Loucy (cell line): ENCODE results near the gene U2SURP.
"Not testable (repeated sequence)": the region's sequence is repeated elsewhere in the genome, so short reads cannot be mapped to it uniquely, and the experiment has no call there.

Experiments
- H2AFZ ChIP-seq: fragments of 200-600 bp; sonication (generic); 2 replicates; pipeline ENCODE4 v1.6.0; 2016; ENCODE audit warnings: antibody characterized with exemption, mild to moderate bottlenecking, low read length, moderate library complexity
- H3F3A ChIP-seq: fragments of 200-600 bp; 2 replicates; pipeline ENCODE4 v1.6.0; 2016; ENCODE audit warnings: antibody characterized with exemption, low read depth, mild to moderate bottlenecking
- H3K27me3 ChIP-seq: fragments of 200-600 bp; sonication (generic); 2 replicates; pipeline ENCODE4 v1.6.1; 2014; ENCODE audit warnings: low read length, mild to moderate bottlenecking; ENCODE audit not compliant: insufficient read depth, poor library complexity, severe bottlenecking
- H3K36me3 ChIP-seq: fragments of 200-600 bp; sonication (generic); 2 replicates; pipeline ENCODE4 v1.6.1; 2016; ENCODE audit warnings: low read length; ENCODE audit not compliant: insufficient read depth
- H3K4me1 ChIP-seq: fragments of 200-600 bp; sonication (generic); 2 replicates; pipeline ENCODE4 v1.5.1; 2014; ENCODE audit warnings: low read length, mild to moderate bottlenecking; ENCODE audit not compliant: insufficient read depth, poor library complexity, severe bottlenecking
- H3K4me2 ChIP-seq: fragments of 200-600 bp; sonication (generic); 2 replicates; pipeline ENCODE4 v1.6.0; 2014; ENCODE audit warnings: antibody characterized with exemption, low read length, low read depth, mild to moderate bottlenecking; ENCODE audit not compliant: poor library complexity, severe bottlenecking
- H3K4me3 ChIP-seq: fragments of 200-600 bp; sonication (generic); 2 replicates; pipeline ENCODE4 v1.5.1; 2014; ENCODE audit warnings: low read length, mild to moderate bottlenecking, mixed read lengths; ENCODE audit not compliant: poor library complexity, severe bottlenecking
- H3K79me2 ChIP-seq: fragments of 200-600 bp; sonication (generic); 2 replicates; pipeline ENCODE4 v1.6.1; 2014; ENCODE audit warnings: low read length; ENCODE audit not compliant: insufficient read depth
- H3K9ac ChIP-seq: fragments of 200-600 bp; sonication (generic); 2 replicates; pipeline ENCODE4 v1.6.0; 2014; ENCODE audit warnings: mild to moderate bottlenecking, low read depth, low read length, moderate library complexity; ENCODE audit not compliant: poor library complexity, severe bottlenecking
- H3K9me2 ChIP-seq: fragments of 200-600 bp; sonication (generic); replicated peaks from 2 replicates; pipeline ENCODE4 v1.6.1; 2016; ENCODE audit warnings: low read depth, low read length, mixed read lengths
- H3K9me3 ChIP-seq: fragments of 200-600 bp; sonication (generic); 2 replicates; pipeline ENCODE4 v1.6.1; 2014; ENCODE audit warnings: mild to moderate bottlenecking, antibody characterized with exemption, low read length, low read depth; ENCODE audit not compliant: insufficient read depth
- H4K20me1 ChIP-seq: fragments of 200-600 bp; sonication (generic); 2 replicates; pipeline ENCODE4 v1.6.0; 2014; ENCODE audit warnings: antibody characterized with exemption, low read length, mild to moderate bottlenecking; ENCODE audit not compliant: insufficient read depth, poor library complexity, severe bottlenecking
- EZH2phosphoT487 ChIP-seq: fragments of 200-600 bp; IDR thresholded peaks from 2 replicates; pipeline ENCODE4 v1.6.1; 2018; ENCODE audit warnings: antibody characterized with exemption, mild to moderate bottlenecking, moderate library complexity, borderline replicate concordance
- TF ChIP-seq, protein P1 (sequence below): fragments of 200-600 bp; sonication (generic); conservative IDR thresholded peaks from 2 replicates; pipeline ENCODE4 v1.5.1; 2014; ENCODE audit warnings: mild to moderate bottlenecking, antibody characterized with exemption, low read length

U2SURP gene

DNA sequence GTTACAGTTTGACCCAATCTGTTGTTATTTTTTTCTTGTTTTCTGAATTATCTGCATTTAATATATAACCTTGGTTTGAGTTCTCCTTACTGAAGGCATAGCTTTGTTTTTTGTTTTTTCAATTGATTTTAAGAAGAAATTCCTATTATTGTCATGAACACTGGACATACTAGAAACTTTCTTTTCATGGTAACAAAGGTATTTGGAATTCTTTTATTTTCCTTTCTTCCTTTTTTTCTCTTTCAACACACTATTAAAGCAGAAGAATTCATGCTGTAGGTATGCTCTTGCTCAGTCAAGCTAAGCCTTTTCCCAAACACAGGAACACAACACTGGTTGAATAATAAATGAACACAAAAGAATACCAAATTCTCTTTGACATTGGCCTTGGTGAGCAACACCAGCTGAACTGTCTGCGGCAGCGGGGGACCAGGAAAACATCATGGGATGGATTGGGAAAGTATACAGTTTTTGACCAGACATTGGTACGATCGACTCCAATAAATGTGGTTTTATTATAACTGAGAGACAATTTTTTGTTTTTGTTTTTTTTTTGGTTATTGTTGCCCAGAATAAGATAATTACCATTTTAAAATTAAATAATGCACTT, 23.1 kb downstream of the U2SURP start:
- Histone ChIP-seq H3K79me2 (no peaks in the 10 kb centered on the region), H3K9ac (no peak overlapping the region), H3K9me3 (no peaks in the 10 kb centered on the region), H3K36me3 (peaks cover 97% of the 10 kb centered on the region), H3F3A (no peaks in the 10 kb centered on the region), H4K20me1 (no peaks in the 10 kb centered on the region), H3K9me2 (no peaks in the 10 kb centered on the region), H3K27me3 (no peaks in the 10 kb centered on the region), H2AFZ (no peak overlapping the region), H3K4me2 (no peak overlapping the region), H3K4me1 (no peaks in the 10 kb centered on the region), H3K4me3 (no peak overlapping the region)
- TF ChIP-seq EZH2phosphoT487: no peak
- TF ChIP-seq, protein P1, sequence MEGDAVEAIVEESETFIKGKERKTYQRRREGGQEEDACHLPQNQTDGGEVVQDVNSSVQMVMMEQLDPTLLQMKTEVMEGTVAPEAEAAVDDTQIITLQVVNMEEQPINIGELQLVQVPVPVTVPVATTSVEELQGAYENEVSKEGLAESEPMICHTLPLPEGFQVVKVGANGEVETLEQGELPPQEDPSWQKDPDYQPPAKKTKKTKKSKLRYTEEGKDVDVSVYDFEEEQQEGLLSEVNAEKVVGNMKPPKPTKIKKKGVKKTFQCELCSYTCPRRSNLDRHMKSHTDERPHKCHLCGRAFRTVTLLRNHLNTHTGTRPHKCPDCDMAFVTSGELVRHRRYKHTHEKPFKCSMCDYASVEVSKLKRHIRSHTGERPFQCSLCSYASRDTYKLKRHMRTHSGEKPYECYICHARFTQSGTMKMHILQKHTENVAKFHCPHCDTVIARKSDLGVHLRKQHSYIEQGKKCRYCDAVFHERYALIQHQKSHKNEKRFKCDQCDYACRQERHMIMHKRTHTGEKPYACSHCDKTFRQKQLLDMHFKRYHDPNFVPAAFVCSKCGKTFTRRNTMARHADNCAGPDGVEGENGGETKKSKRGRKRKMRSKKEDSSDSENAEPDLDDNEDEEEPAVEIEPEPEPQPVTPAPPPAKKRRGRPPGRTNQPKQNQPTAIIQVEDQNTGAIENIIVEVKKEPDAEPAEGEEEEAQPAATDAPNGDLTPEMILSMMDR: no peak

DNA sequence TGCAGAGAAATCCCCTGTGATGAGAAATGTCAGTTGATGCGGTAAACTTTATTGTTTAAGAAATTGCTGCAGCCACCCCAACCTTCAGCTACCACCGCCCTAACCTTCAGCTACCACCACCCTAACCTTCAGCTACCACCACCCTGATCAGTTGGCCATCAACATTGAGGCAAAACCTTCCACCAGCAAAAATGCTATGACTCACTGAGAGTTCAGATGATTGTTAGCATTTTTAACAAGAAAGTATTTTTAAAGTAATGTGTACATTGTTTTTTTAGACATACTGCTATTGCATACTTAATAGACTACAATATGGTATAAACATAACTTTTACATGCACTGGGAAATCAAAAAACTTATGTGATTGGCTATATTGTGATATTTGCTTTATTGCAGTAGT, 30.0 kb downstream of the U2SURP start:
- Histone ChIP-seq H3K9ac (no peak overlapping the region), H3K9me3 (no peaks in the 10 kb centered on the region), H4K20me1 (no peaks in the 10 kb centered on the region), H3K4me2 (no peak overlapping the region), H3K79me2 (no peaks in the 10 kb centered on the region), H3K4me1 (no peaks in the 10 kb centered on the region), H3K4me3 (no peak overlapping the region), H3F3A (no peaks in the 10 kb centered on the region), H3K36me3 (peaks cover 84% of the 10 kb centered on the region), H3K9me2 (no peaks in the 10 kb centered on the region), H2AFZ (no peak overlapping the region), H3K27me3 (no peaks in the 10 kb centered on the region)
- TF ChIP-seq, protein P1: no peak
- TF ChIP-seq EZH2phosphoT487: no peak

DNA sequence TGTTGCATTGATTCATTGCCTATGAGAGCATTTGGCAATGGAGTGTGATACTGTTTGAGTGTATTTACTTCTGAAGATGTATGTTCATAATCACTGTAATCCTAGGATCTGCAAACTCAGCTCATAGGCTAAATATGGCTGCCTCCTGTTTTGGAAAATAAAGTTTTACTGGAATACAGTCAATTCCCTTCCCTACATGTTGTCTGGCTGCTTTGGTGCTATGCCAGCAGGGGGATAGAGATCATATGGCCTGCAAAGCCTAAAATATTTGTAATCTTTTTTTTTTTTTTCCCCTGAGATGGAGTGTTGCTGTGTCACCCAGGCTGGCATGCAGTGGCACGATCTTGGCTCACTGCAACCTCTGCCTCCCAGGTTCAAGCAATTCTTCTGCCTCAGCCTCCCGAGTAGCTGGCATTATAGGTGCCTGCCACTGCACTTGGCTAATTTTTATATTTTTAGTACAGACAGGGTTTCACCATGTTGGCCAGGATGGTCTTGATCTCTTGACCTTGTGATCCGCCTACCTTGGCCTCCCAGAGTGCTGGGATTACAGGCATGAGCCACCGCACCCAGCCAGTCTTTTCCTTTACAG, 30.5 kb downstream of the U2SURP start:
- not testable (repeated sequence) for H4K20me1 ChIP-seq, H3K9me2 ChIP-seq, H3K9me3 ChIP-seq, H3K4me2 ChIP-seq, H3K9ac ChIP-seq, H3F3A ChIP-seq, H2AFZ ChIP-seq, H3K79me2 ChIP-seq, H3K4me1 ChIP-seq, H3K27me3 ChIP-seq, H3K4me3 ChIP-seq
- H3K36me3 ChIP-seq: peaks cover 84% of the 10 kb centered on the region
